Measurements from ENCODE around the gene ERF.

Gene ERF

DNA sequence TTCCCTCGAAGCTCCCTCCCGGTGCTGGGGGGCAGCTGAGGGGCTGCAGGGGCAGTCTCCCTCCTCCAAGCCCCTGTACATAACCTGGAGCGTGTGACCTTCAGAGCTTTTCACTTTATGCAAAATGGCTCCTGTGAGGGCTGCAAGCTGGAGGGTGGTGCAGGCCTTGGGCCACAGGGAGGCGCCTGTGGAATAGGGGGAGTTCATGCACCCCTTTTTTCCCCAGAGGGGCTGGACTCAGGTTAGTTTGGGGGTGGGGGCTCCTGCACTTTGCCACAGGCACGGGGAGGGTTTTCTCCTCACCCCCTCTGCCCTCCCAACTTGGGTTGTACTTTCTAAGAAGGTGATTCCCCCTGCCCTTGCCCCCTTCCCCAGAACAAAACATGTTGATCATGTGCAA, 40.4 kb upstream of the ERF start:
- TF ChIP-seq, protein P1, sequence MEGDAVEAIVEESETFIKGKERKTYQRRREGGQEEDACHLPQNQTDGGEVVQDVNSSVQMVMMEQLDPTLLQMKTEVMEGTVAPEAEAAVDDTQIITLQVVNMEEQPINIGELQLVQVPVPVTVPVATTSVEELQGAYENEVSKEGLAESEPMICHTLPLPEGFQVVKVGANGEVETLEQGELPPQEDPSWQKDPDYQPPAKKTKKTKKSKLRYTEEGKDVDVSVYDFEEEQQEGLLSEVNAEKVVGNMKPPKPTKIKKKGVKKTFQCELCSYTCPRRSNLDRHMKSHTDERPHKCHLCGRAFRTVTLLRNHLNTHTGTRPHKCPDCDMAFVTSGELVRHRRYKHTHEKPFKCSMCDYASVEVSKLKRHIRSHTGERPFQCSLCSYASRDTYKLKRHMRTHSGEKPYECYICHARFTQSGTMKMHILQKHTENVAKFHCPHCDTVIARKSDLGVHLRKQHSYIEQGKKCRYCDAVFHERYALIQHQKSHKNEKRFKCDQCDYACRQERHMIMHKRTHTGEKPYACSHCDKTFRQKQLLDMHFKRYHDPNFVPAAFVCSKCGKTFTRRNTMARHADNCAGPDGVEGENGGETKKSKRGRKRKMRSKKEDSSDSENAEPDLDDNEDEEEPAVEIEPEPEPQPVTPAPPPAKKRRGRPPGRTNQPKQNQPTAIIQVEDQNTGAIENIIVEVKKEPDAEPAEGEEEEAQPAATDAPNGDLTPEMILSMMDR (IDR thresholded peaks at IDR 0.05; ENCODE audit: extremely low read depth, missing control alignments), result no peak

DNA sequence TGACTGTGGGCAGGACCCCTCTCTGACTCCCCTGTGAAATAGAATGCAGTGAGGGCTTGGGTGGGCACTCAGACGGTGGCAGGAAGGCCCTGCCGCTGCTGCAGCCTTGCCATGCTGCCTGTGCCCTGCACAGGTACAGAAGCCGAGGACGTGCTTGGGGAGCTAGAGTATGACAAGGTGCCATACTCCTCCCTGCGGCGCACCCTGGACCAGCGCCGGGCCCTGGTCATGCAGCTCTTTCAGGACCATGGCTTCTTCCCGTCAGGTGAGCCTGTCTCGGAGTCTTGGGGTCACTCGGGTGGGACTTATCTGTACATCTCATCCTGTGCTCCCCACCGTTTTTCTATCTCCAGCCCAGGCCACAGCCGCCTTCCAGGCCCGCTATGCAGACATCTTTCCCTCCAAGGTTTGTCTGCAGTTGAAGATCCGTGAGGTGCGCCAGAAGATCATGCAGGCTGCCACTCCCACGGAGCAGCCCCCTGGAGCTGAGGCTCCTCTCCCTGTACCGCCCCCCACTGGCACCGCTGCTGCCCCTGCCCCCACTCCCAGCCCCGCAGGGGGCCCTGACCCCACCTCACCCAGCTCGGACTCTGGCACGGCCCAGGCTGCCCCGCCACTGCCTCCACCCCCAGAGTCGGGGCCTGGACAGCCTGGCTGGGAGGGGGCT, 39.7 kb upstream of the ERF start:
- no peak for DNase-seq (ENCODE audit: low spot score)
- TF ChIP-seq, protein P1 (IDR thresholded peaks at IDR 0.05; ENCODE audit: extremely low read depth, missing control alignments), result no peak

More for the DNA sequence above, 40.4 kb upstream of the ERF start:
- no peak for DNase-seq (ENCODE audit: low spot score)

DNA sequence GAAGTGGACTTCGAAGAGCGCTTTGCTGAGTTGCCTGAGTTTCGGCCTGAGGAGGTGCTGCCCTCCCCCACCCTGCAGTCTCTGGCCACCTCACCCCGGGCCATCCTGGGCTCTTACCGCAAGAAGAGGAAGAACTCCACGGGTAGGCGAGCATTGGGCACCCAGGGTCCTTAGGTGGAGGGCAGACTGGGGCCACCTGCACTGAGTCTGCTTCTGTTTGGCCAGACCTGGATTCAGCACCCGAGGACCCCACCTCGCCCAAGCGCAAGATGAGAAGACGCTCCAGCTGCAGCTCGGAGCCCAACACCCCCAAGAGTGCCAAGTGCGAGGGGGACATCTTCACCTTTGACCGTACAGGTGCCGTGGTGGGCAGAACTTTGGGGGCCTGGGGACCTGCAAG, 39.0 kb upstream of the ERF start:
- TF ChIP-seq, protein P1 (IDR thresholded peaks at IDR 0.05; ENCODE audit: extremely low read depth, missing control alignments), result no peak
- no peak for DNase-seq (ENCODE audit: low spot score)

DNA sequence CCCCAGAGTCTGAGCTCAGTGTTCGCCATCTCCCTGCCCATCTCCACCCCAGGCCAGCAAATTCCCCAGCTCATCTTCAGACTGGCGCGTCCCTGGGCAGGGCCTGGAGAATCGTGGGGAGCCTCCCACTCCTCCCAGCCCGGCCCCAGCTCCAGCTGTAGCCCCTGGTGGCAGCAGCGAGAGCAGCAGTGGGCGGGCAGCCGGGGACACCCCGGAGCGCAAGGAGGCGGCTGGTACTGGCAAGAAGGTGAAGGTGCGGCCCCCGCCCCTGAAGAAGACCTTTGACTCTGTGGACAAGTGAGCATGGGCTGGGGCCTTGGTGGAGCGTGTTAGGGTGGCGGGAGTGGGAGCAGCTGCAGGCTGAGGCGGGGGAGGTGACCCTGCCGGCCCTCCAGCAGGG, 38.6 kb upstream of the ERF start:
- TF ChIP-seq, protein P1 (IDR thresholded peaks at IDR 0.05; ENCODE audit: extremely low read depth, missing control alignments), result no peak
- DNase-seq (ENCODE audit: low spot score), result no peak

DNA sequence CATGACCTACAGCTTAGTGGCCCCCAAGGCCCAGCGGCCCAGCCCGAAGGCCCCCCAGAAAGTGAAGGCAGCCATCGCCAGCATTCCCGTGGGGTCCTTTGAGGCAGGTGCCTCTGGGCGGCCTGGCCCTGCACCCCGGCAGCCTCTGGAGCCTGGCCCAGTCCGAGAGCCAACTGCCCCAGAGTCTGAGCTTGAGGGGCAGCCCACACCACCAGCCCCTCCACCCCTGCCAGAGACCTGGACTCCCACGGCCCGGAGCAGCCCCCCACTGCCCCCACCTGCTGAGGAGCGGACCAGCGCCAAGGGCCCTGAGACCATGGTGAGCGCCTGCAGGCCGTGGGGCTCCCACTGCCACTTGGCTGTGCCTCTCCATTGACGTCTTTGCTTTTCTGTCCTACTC, 38.0 kb upstream of the ERF start:
- TF ChIP-seq, protein P1 (IDR thresholded peaks at IDR 0.05; ENCODE audit: extremely low read depth, missing control alignments), result no peak

DNA sequence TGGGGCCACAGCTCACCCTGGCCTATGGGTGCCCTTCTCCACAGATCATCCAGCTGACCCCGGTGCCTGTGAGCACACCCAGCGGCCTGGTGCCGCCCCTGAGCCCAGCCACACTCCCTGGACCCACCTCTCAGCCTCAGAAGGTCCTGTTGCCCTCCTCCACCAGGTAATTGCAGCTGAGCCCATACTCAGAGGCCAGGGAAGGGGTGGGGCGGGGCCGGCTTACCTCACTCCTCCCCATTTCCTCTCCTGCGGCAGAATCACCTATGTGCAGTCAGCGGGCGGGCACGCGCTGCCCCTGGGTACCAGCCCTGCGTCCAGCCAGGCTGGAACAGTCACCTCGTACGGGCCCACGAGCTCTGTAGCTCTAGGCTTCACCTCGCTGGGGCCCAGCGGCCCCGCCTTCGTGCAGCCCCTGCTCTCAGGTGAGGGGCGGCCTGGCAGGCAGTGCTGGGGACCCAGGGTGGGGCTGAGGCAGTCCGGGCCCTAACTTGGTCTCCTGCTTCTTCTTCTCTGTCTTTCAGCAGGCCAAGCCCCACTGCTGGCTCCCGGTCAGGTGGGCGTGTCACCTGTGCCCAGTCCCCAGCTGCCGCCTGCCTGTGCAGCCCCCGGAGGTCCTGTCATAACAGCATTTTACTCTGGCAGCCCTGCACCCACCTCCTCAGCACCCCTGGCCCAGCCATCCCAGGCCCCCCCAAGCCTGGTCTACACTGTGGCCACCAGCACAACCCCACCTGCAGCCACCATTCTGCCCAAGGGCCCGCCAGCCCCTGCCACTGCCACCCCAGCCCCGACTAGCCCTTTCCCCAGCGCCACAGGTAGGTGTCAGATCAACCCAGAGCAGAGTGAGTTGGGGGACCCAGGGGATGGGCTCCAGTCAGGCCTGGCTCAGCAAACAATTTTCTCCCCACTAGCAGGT, 37.4 kb upstream of the ERF start:
- TF ChIP-seq, protein P1 (IDR thresholded peaks at IDR 0.05; ENCODE audit: extremely low read depth, missing control alignments), result no peak
- no peak for DNase-seq (ENCODE audit: low spot score)

More for the DNA sequence above, 38.0 kb upstream of the ERF start:
- DNase-seq (ENCODE audit: low spot score), result no peak

DNA sequence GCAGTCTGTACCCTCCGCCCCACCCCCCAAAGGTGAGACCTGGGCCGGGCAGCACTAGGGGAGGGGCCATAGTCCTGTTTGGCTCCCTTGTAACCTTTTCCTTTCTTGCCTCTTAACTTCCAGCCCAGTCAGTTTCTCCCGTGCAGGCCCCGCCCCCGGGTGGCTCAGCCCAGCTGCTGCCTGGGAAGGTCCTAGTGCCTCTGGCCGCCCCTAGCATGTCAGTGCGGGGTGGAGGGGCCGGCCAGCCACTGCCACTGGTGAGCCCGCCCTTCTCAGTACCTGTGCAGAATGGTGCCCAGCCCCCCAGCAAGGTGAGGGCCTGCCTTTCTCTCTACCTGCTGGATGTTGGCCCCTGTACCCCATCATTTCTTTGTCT, 36.5 kb upstream of the ERF start:
- TF ChIP-seq, protein P1 (IDR thresholded peaks at IDR 0.05; ENCODE audit: extremely low read depth, missing control alignments), result no peak
- DNase-seq (ENCODE audit: low spot score), result no peak

Data from GM20000 (cell line).